ENCODE measurements around the gene PACRG. TPM values are rescaled to one million over a fixed set of nuclear protein-coding genes. Genes with fewer than 3 reads are reported as not detected.

Gene PACRG
- total RNA-seq, 3 donors from 2014 or later = 0.64 to 6.4 (median 4.6) TPM

GRCh38 chr6:163339466-163339865 lies 611.7 kb downstream of the PACRG start:
- DNase-seq (ENCODE audit: low spot score in 2 of 2) = no peak
- TF ChIP-seq POLR2A (IDR thresholded peaks at IDR 0.05) = no peak
- no peak for TF ChIP-seq POLR2AphosphoS5 (IDR thresholded peaks at IDR 0.05)
- no peak for TF ChIP-seq CTCF (IDR thresholded peaks at IDR 0.05)
- Histone ChIP-seq H3K4me3 (no peak overlapping the region), H3K36me3 (no peaks in the 10 kb centered on the region), H3K9me3 (no peaks in the 10 kb centered on the region), H3K27me3 (no peaks in the 10 kb centered on the region), H3K4me1 (no peaks in the 10 kb centered on the region), H3K27ac (no peak overlapping the region)
- intact Hi-C loops (cut with DNase I; ENCODE audit: low total_unique reads) = no loop called here

- Histone ChIP-seq H3K4me1 (no peaks in the 10 kb centered on the region), H3K36me3 (no peaks in the 10 kb centered on the region), H3K4me3 (no peak overlapping the region), H3K27me3 (no peaks in the 10 kb centered on the region), H3K9me3 (no peaks in the 10 kb centered on the region), H3K27ac (no peak overlapping the region)
- TF ChIP-seq CTCF (IDR thresholded peaks at IDR 0.05) (no peak), POLR2A (IDR thresholded peaks at IDR 0.05) (no peak), POLR2AphosphoS5 (IDR thresholded peaks at IDR 0.05) (no peak)
- DNase-seq (ENCODE audit: low spot score in 2 of 2) = no peak
- intact Hi-C loops (cut with DNase I; ENCODE audit: low total_unique reads) = no loop called here
These were observed 612.6 kb downstream of the PACRG start for GRCh38 chr6:163340201-163340887.

GRCh38 chr6:163341224-163342061 lies 613.7 kb downstream of the PACRG start:
- no peaks in the 10 kb centered on the region for H3K4me1 ChIP-seq
- no peaks in the 10 kb centered on the region for H3K9me3 ChIP-seq
- H3K27ac ChIP-seq = no peak overlapping the region

GRCh38 chr6:163342571-163343539 lies 615.1 kb downstream of the PACRG start:
- no peaks in the 10 kb centered on the region for H3K36me3 ChIP-seq
- TF ChIP-seq POLR2AphosphoS5 (IDR thresholded peaks at IDR 0.05) (no peak), POLR2A (IDR thresholded peaks at IDR 0.05) (no peak), CTCF (IDR thresholded peaks at IDR 0.05) (no peak)
- H3K9me3 ChIP-seq = no peaks in the 10 kb centered on the region
- H3K4me1 ChIP-seq = no peaks in the 10 kb centered on the region
- DNase-seq (ENCODE audit: low spot score in 2 of 2) = no peak
- no peak overlapping the region for H3K4me3 ChIP-seq
- intact Hi-C loops (cut with DNase I; ENCODE audit: low total_unique reads) = no loop called here
- H3K27ac ChIP-seq = no peak overlapping the region
- no peaks in the 10 kb centered on the region for H3K27me3 ChIP-seq

More at GRCh38 chr6:163341224-163342061, 613.7 kb downstream of the PACRG start:
- intact Hi-C loops (cut with DNase I; ENCODE audit: low total_unique reads) = no loop called here
- Histone ChIP-seq H3K4me3 (no peak overlapping the region), H3K36me3 (no peaks in the 10 kb centered on the region), H3K27me3 (no peaks in the 10 kb centered on the region)
- no peak for TF ChIP-seq CTCF (IDR thresholded peaks at IDR 0.05)
- TF ChIP-seq POLR2AphosphoS5 (IDR thresholded peaks at IDR 0.05) = no peak
- TF ChIP-seq POLR2A (IDR thresholded peaks at IDR 0.05) = no peak
- no peak for DNase-seq (ENCODE audit: low spot score in 2 of 2)
